ENCODE measurements around the gene SPAG9.
"Not testable (repeated sequence)": the region's sequence is repeated elsewhere in the genome, so short reads cannot be mapped to it uniquely, and the experiment has no call there.

Gene SPAG9

GRCh38 chr17:51088287-51088686, 32.4 kb downstream of the SPAG9 start:
- no peak for DNase-seq (ENCODE audit: low read depth in 2 of 2)

GRCh38 chr17:51087072-51087757, 33.5 kb downstream of the SPAG9 start:
- no peak for DNase-seq (ENCODE audit: low read depth in 2 of 2)

GRCh38 chr17:51085150-51085805, 35.4 kb downstream of the SPAG9 start:
- DNase-seq (ENCODE audit: low read depth in 2 of 2) = no peak

- DNase-seq (ENCODE audit: low read depth in 2 of 2) = no peak
Observed at GRCh38 chr17:51083981-51084380, 36.7 kb downstream of the SPAG9 start.

- DNase-seq (ENCODE audit: low read depth in 2 of 2) = not testable (repeated sequence)
Observed at GRCh38 chr17:51083364-51083763, 37.3 kb downstream of the SPAG9 start.

GRCh38 chr17:51079049-51079448, 41.6 kb downstream of the SPAG9 start:
- DNase-seq (ENCODE audit: low read depth in 2 of 2) = no peak

GRCh38 chr17:51078009-51078592, 42.6 kb downstream of the SPAG9 start:
- no peak for DNase-seq (ENCODE audit: low read depth in 2 of 2)

- no peak for DNase-seq (ENCODE audit: low read depth in 2 of 2)
Observed at GRCh38 chr17:51076821-51077220, 43.8 kb downstream of the SPAG9 start.

GRCh38 chr17:51071556-51071955, 49.1 kb downstream of the SPAG9 start:
- DNase-seq (ENCODE audit: low read depth in 2 of 2) = no peak

GRCh38 chr17:51065466-51065865, 55.2 kb downstream of the SPAG9 start:
- DNase-seq (ENCODE audit: low read depth in 2 of 2) = no peak

GRCh38 chr17:51064061-51064735, 56.5 kb downstream of the SPAG9 start:
- DNase-seq (ENCODE audit: low read depth in 2 of 2) = no peak

- no peak for DNase-seq (ENCODE audit: low read depth in 2 of 2)
Observed at GRCh38 chr17:51060396-51060795, 60.3 kb downstream of the SPAG9 start.

GRCh38 chr17:51059781-51060180, 60.9 kb downstream of the SPAG9 start:
- no peak for DNase-seq (ENCODE audit: low read depth in 2 of 2)

GRCh38 chr17:51057534-51057933, 63.1 kb downstream of the SPAG9 start:
- DNase-seq (ENCODE audit: low read depth in 2 of 2) = no peak

GRCh38 chr17:51056813-51057510, 63.7 kb downstream of the SPAG9 start:
- DNase-seq (ENCODE audit: low read depth in 2 of 2) = no peak

GRCh38 chr17:51054748-51055147, 65.9 kb downstream of the SPAG9 start:
- no peak for DNase-seq (ENCODE audit: low read depth in 2 of 2)

- DNase-seq (ENCODE audit: low read depth in 2 of 2) = no peak
Observed at GRCh38 chr17:51052235-51052634, 68.4 kb downstream of the SPAG9 start.

GRCh38 chr17:51050291-51051033, 70.2 kb downstream of the SPAG9 start:
- DNase-seq (ENCODE audit: low read depth in 2 of 2) = no peak

GRCh38 chr17:51046514-51047384, 73.9 kb downstream of the SPAG9 start:
- DNase-seq (ENCODE audit: low read depth in 2 of 2) = no peak

- DNase-seq (ENCODE audit: low read depth in 2 of 2) = no peak
Observed at GRCh38 chr17:51046046-51046445, 74.6 kb downstream of the SPAG9 start.
